GM04503 (cell line): ENCODE data around the gene ACSM6.
A peak's percentile ranks its signal among the peaks of the same experiment; 100 is the strongest.

ENCODE experiments used
- DNase-seq: peaks from one replicate; pipeline ENCODE4 v3.0.0-alpha.2; 2012; ENCODE audit warnings: low read depth

The ACSM6 gene

GRCh38 chr10:95273393-95274312, 79.6 kb downstream of the ACSM6 start:
- DNase-seq: peak; percentile 93

- DNase-seq: no peak
These were observed 81.8 kb downstream of the ACSM6 start for GRCh38 chr10:95275726-95276366.

GRCh38 chr10:95276367-95277200, 82.5 kb downstream of the ACSM6 start:
- no peak for DNase-seq

DNA sequence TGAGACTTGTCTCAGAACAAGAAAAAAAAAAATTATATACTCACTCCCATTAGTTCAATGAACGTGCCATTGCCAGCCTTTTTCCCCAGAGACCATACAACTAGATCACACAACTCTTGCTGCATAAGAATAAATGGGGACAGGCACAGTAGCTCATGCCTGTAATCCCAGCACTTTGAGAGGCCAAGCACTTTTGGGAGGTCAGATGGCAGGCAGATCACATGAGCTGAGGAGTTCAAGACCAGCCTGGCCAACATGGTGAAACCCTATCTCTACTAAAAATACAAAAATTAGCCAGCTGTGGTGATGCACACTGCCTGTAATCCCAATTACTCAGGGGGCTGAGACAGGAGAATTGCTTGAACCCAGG, 83.1 kb downstream of the ACSM6 start:
- DNase-seq: no peak

GRCh38 chr10:95277614-95278013, 83.6 kb downstream of the ACSM6 start:
- no peak for DNase-seq
